DND-41 (cell line): ENCODE data around the gene CPHXL.

Source experiments
- ATAC-seq: fragments of 200-7000 bp; cut with Tn5 transposase; 3 replicates; pipeline ENCODE4 v1.9.1; 2021; ENCODE audit warnings: low read depth; ENCODE audit not compliant: insufficient read depth
- DNase-seq: peaks from one replicate; pipeline ENCODE4 v3.0.0-alpha.2; 2020
- H2AFZ ChIP-seq: 2 replicates; pipeline ENCODE4 v1.6.0; 2012; ENCODE audit warnings: low read depth, low read length
- H3K27ac ChIP-seq: 2 replicates; pipeline ENCODE4 v1.5.1; 2012; ENCODE audit warnings: low read length, inconsistent platforms
- H3K27me3 ChIP-seq: fragments of 200-600 bp; sonication (generic); 2 replicates; pipeline ENCODE4 v1.6.0; 2012; ENCODE audit warnings: low read length, mild to moderate bottlenecking, inconsistent platforms; ENCODE audit not compliant: insufficient read depth, poor library complexity
- H3K36me3 ChIP-seq: 2 replicates; pipeline ENCODE4 v1.5.1; 2012; ENCODE audit warnings: low read length, inconsistent platforms; ENCODE audit not compliant: insufficient read depth
- H3K4me1 ChIP-seq: 2 replicates; pipeline ENCODE4 v1.5.1; 2012; ENCODE audit warnings: mild to moderate bottlenecking, low read length; ENCODE audit not compliant: insufficient read depth
- H3K4me2 ChIP-seq: 2 replicates; pipeline ENCODE4 v1.6.0; 2012; ENCODE audit warnings: mild to moderate bottlenecking, moderate library complexity, low read length, inconsistent platforms; ENCODE audit not compliant: insufficient read depth
- H3K4me3 ChIP-seq, 2 experiments: fragments of 200-600 bp in 1 of 2; shearing (Covaris generic) in 1 of 2; 2 replicates each; pipeline ENCODE4 v1.5.1; 2012 to 2016; ENCODE audit warnings: inconsistent platforms in 2 of 2, low read length in 2 of 2, mild to moderate bottlenecking in 2 of 2, low read depth in 1 of 2, moderate library complexity in 1 of 2
- H3K79me2 ChIP-seq: 2 replicates; pipeline ENCODE4 v1.6.0; 2012; ENCODE audit warnings: low read length, inconsistent platforms; ENCODE audit not compliant: insufficient read depth
- H3K9ac ChIP-seq: 2 replicates; pipeline ENCODE4 v1.6.0; 2012; ENCODE audit warnings: low read depth, mild to moderate bottlenecking, inconsistent platforms, low read length, moderate library complexity
- H3K9me3 ChIP-seq: 2 replicates; pipeline ENCODE4 v1.5.1; 2012; ENCODE audit warnings: low read length, moderate library complexity, mild to moderate bottlenecking, inconsistent platforms; ENCODE audit not compliant: insufficient read depth, severe bottlenecking
- H4K20me1 ChIP-seq: 2 replicates; pipeline ENCODE4 v1.6.0; 2012; ENCODE audit warnings: low read length; ENCODE audit not compliant: insufficient read depth
- CTCF ChIP-seq: IDR thresholded peaks from 2 replicates; pipeline ENCODE4 v1.5.1; 2012; ENCODE audit warnings: borderline replicate concordance, low read length, moderate library complexity, mild to moderate bottlenecking; ENCODE audit not compliant: poor library complexity, severe bottlenecking; ENCODE audit errors: extremely low read depth
- EZH2 ChIP-seq: IDR thresholded peaks from 3 replicates; pipeline ENCODE4 v1.6.1; 2012; ENCODE audit warnings: borderline replicate concordance, low read depth, mild to moderate bottlenecking, moderate library complexity, low read length, inconsistent platforms; ENCODE audit not compliant: severe bottlenecking

The CPHXL gene

GRCh38 chr16:75742424-75743047, 16.2 kb upstream of the CPHXL start:
- no peak for DNase-seq
- no peaks in the 10 kb centered on the region for H3K4me1 ChIP-seq
- H4K20me1 ChIP-seq, result no peaks in the 10 kb centered on the region
- H2AFZ ChIP-seq, result no peak overlapping the region
- H3K9me3 ChIP-seq, result peaks cover 16% of the 10 kb centered on the region
- TF ChIP-seq CTCF, result no peak
- H3K9ac ChIP-seq, result no peak overlapping the region
- no peak overlapping the region for H3K4me2 ChIP-seq
- ATAC-seq, result no peak
- no peaks in the 10 kb centered on the region for H3K79me2 ChIP-seq
- H3K27me3 ChIP-seq, result no peaks in the 10 kb centered on the region
- no peak overlapping the region for H3K4me3 ChIP-seq
- no peaks in the 10 kb centered on the region for H3K36me3 ChIP-seq
- no peak overlapping the region for H3K27ac ChIP-seq

GRCh38 chr16:75733305-75734211, 7.3 kb upstream of the CPHXL start:
- Histone ChIP-seq H3K9ac (no peak overlapping the region), H2AFZ (no peak overlapping the region), H3K4me1 (no peaks in the 10 kb centered on the region), H3K4me2 (no peak overlapping the region), H3K36me3 (no peaks in the 10 kb centered on the region), H3K4me3 (no peak overlapping the region), H3K27ac (no peak overlapping the region), H3K9me3 (no peaks in the 10 kb centered on the region), H4K20me1 (no peaks in the 10 kb centered on the region), H3K79me2 (no peaks in the 10 kb centered on the region), H3K27me3 (no peaks in the 10 kb centered on the region)
- no peak for ATAC-seq
- TF ChIP-seq EZH2, result no peak
- no peak for TF ChIP-seq CTCF
- DNase-seq, result no peak

- H2AFZ ChIP-seq, result no peak overlapping the region
- no peaks in the 10 kb centered on the region for H3K4me1 ChIP-seq
- no peaks in the 10 kb centered on the region for H3K79me2 ChIP-seq
- H3K27ac ChIP-seq, result no peak overlapping the region
- no peak overlapping the region for H3K4me3 ChIP-seq
- DNase-seq (no peak), ATAC-seq (no peak)
- TF ChIP-seq CTCF, result no peak
- no peaks in the 10 kb centered on the region for H4K20me1 ChIP-seq
- H3K9me3 ChIP-seq, result no peaks in the 10 kb centered on the region
- no peaks in the 10 kb centered on the region for H3K27me3 ChIP-seq
- no peak overlapping the region for H3K4me2 ChIP-seq
- no peak overlapping the region for H3K9ac ChIP-seq
- no peaks in the 10 kb centered on the region for H3K36me3 ChIP-seq
These were observed 6.6 kb upstream of the CPHXL start for GRCh38 chr16:75732871-75733270.
